ENCODE data around the gene ARPC5L. TPM values are rescaled to one million over a fixed set of nuclear protein-coding genes. Genes with fewer than 3 reads are reported as not detected.

ARPC5L gene
- total RNA-seq, 1 experiment from 2014 or later: 56.8 TPM

- no peak overlapping the region for H3K9ac ChIP-seq (ENCODE audit: low read length)
Observed at GRCh38 chr9:124855944-124856765, 5.8 kb upstream of the ARPC5L start.

GRCh38 chr9:124857533-124858162 is 4.3 kb upstream of the ARPC5L start:
- Histone ChIP-seq H3K79me2 (ENCODE audit: low read length) (peaks cover 28% of the 10 kb centered on the region), H3K4me2 (ENCODE audit: low read depth, low read length, poor library complexity, severe bottlenecking) (no peak overlapping the region), H2AFZ (ENCODE audit: low read length) (no peak overlapping the region), H4K20me1 (ENCODE audit: insufficient read depth, low read depth, low read length) (peaks cover 46% of the 10 kb centered on the region), H3K27ac (ENCODE audit: low read length) (no peak overlapping the region), H3K4me1 (ENCODE audit: low read length) (peaks cover 31% of the 10 kb centered on the region), H3K9me2 (replicated peaks; ENCODE audit: insufficient read depth, low read length) (no peaks in the 10 kb centered on the region), H3K9ac (ENCODE audit: low read length) (no peak overlapping the region), H3K9me3 (ENCODE audit: low read length) (no peaks in the 10 kb centered on the region), H3K36me3 (ENCODE audit: insufficient read depth, low read length) (peaks cover 35% of the 10 kb centered on the region), H3K4me3 (ENCODE audit: low read length) (no peak overlapping the region), H3K27me3 (ENCODE audit: low read length) (no peaks in the 10 kb centered on the region)
- no peak for DNase-seq

More at GRCh38 chr9:124855944-124856765, 5.8 kb upstream of the ARPC5L start:
- Histone ChIP-seq H3K4me3 (ENCODE audit: low read length) (no peak overlapping the region), H2AFZ (ENCODE audit: low read length) (no peak overlapping the region), H3K27me3 (ENCODE audit: low read length) (no peaks in the 10 kb centered on the region), H3K9me2 (replicated peaks; ENCODE audit: insufficient read depth, low read length) (no peaks in the 10 kb centered on the region), H3K4me2 (ENCODE audit: low read depth, low read length, poor library complexity, severe bottlenecking) (no peak overlapping the region), H3K27ac (ENCODE audit: low read length) (no peak overlapping the region), H3K36me3 (ENCODE audit: insufficient read depth, low read length) (peaks cover 31% of the 10 kb centered on the region), H3K4me1 (ENCODE audit: low read length) (peaks cover 29% of the 10 kb centered on the region), H3K79me2 (ENCODE audit: low read length) (peaks cover 23% of the 10 kb centered on the region), H4K20me1 (ENCODE audit: insufficient read depth, low read depth, low read length) (peaks cover 41% of the 10 kb centered on the region), H3K9me3 (ENCODE audit: low read length) (no peaks in the 10 kb centered on the region)
- peak; percentile 84 for DNase-seq

- Histone ChIP-seq H3K36me3 (ENCODE audit: insufficient read depth, low read length) (peaks cover 35% of the 10 kb centered on the region), H3K9ac (ENCODE audit: low read length) (no peak overlapping the region), H3K9me3 (ENCODE audit: low read length) (no peaks in the 10 kb centered on the region), H3K27me3 (ENCODE audit: low read length) (no peaks in the 10 kb centered on the region), H2AFZ (ENCODE audit: low read length) (no peak overlapping the region), H3K9me2 (replicated peaks; ENCODE audit: insufficient read depth, low read length) (no peaks in the 10 kb centered on the region), H4K20me1 (ENCODE audit: insufficient read depth, low read depth, low read length) (peaks cover 46% of the 10 kb centered on the region), H3K4me1 (ENCODE audit: low read length) (peaks cover 32% of the 10 kb centered on the region), H3K27ac (ENCODE audit: low read length) (no peak overlapping the region), H3K79me2 (ENCODE audit: low read length) (peaks cover 28% of the 10 kb centered on the region), H3K4me3 (ENCODE audit: low read length) (no peak overlapping the region), H3K4me2 (ENCODE audit: low read depth, low read length, poor library complexity, severe bottlenecking) (no peak overlapping the region)
- peak; percentile 61 for DNase-seq
Observed at GRCh38 chr9:124858330-124859046, 3.4 kb upstream of the ARPC5L start.

- Histone ChIP-seq H3K9ac (ENCODE audit: low read length) (peak overlapping the region; percentile 87), H4K20me1 (ENCODE audit: insufficient read depth, low read depth, low read length) (peaks cover 46% of the 10 kb centered on the region), H2AFZ (ENCODE audit: low read length) (no peak overlapping the region), H3K4me2 (ENCODE audit: low read depth, low read length, poor library complexity, severe bottlenecking) (peak overlapping the region; percentile 84), H3K9me2 (replicated peaks; ENCODE audit: insufficient read depth, low read length) (no peaks in the 10 kb centered on the region), H3K9me3 (ENCODE audit: low read length) (no peaks in the 10 kb centered on the region), H3K36me3 (ENCODE audit: insufficient read depth, low read length) (peaks cover 35% of the 10 kb centered on the region), H3K79me2 (ENCODE audit: low read length) (peaks cover 28% of the 10 kb centered on the region), H3K27ac (ENCODE audit: low read length) (peak overlapping the region; percentile 80), H3K4me3 (ENCODE audit: low read length) (peak overlapping the region; percentile 82), H3K4me1 (ENCODE audit: low read length) (peaks cover 38% of the 10 kb centered on the region), H3K27me3 (ENCODE audit: low read length) (no peaks in the 10 kb centered on the region)
- DNase-seq: no peak
Observed at GRCh38 chr9:124859803-124860581, 1.9 kb upstream of the ARPC5L start.

GRCh38 chr9:124860582-124861341 is 1.2 kb upstream of the ARPC5L start:
- Histone ChIP-seq H3K36me3 (ENCODE audit: insufficient read depth, low read length) (peaks cover 35% of the 10 kb centered on the region), H4K20me1 (ENCODE audit: insufficient read depth, low read depth, low read length) (peaks cover 46% of the 10 kb centered on the region), H3K9me2 (replicated peaks; ENCODE audit: insufficient read depth, low read length) (no peaks in the 10 kb centered on the region), H3K79me2 (ENCODE audit: low read length) (peaks cover 28% of the 10 kb centered on the region), H3K27ac (ENCODE audit: low read length) (peak overlapping the region; percentile 80), H3K4me3 (ENCODE audit: low read length) (peak overlapping the region; percentile 82), H3K9me3 (ENCODE audit: low read length) (no peaks in the 10 kb centered on the region), H3K4me1 (ENCODE audit: low read length) (peaks cover 38% of the 10 kb centered on the region), H3K9ac (ENCODE audit: low read length) (peak overlapping the region; percentile 87), H3K4me2 (ENCODE audit: low read depth, low read length, poor library complexity, severe bottlenecking) (peak overlapping the region; percentile 84), H3K27me3 (ENCODE audit: low read length) (no peaks in the 10 kb centered on the region), H2AFZ (ENCODE audit: low read length) (no peak overlapping the region)
- DNase-seq: peak; percentile 50

GRCh38 chr9:124863371-124863871 is 1.5 kb downstream of the ARPC5L start:
- H3K79me2 ChIP-seq (ENCODE audit: low read length): peaks cover 41% of the 10 kb centered on the region
- H2AFZ ChIP-seq (ENCODE audit: low read length): peak overlapping the region; percentile 6; the same call in 1 of the 2 replicates
- no peaks in the 10 kb centered on the region for H3K9me2 ChIP-seq (replicated peaks; ENCODE audit: insufficient read depth, low read length)

More at GRCh38 chr9:124863371-124863871, 1.5 kb downstream of the ARPC5L start:
- Histone ChIP-seq H3K27ac (ENCODE audit: low read length) (peak overlapping the region; percentile 84), H3K4me3 (ENCODE audit: low read length) (peak overlapping the region; percentile 82; the same call in 1 of the 2 replicates), H3K9me3 (ENCODE audit: low read length) (no peaks in the 10 kb centered on the region), H3K4me2 (ENCODE audit: low read depth, low read length, poor library complexity, severe bottlenecking) (peak overlapping the region; percentile 89), H3K4me1 (ENCODE audit: low read length) (peaks cover 52% of the 10 kb centered on the region), H3K36me3 (ENCODE audit: insufficient read depth, low read length) (peaks cover 31% of the 10 kb centered on the region), H3K27me3 (ENCODE audit: low read length) (no peaks in the 10 kb centered on the region), H3K9ac (ENCODE audit: low read length) (peak overlapping the region; percentile 36), H4K20me1 (ENCODE audit: insufficient read depth, low read depth, low read length) (peaks cover 32% of the 10 kb centered on the region)
- peak; percentile 81 for DNase-seq
